ENCODE data around the gene SMIM10L1.

The SMIM10L1 gene

GRCh38 chr12:11202811-11203210 lies 31.8 kb downstream of the SMIM10L1 start:
- no peak for FAIRE-seq

GRCh38 chr12:11204173-11204572 lies 33.2 kb downstream of the SMIM10L1 start:
- FAIRE-seq = no peak

GRCh38 chr12:11209113-11209512 lies 38.1 kb downstream of the SMIM10L1 start:
- FAIRE-seq = no peak

Measured in colon (tissue), 2 donors.